CD4-positive, alpha-beta T cell treated with Interleukin-17A for 1 hour (primary cell): Measurements from ENCODE around the gene CTDP1.
"Not testable (repeated sequence)": the region's sequence is repeated elsewhere in the genome, so short reads cannot be mapped to it uniquely, and the experiment has no call there.

Experiments
- DNase-seq: peaks from one replicate; pipeline ENCODE4 v3.0.0-alpha.2; 2020

The CTDP1 gene

GRCh38 chr18:79747156-79747845, 67.7 kb downstream of the CTDP1 start:
- DNase-seq, result no peak

GRCh38 chr18:79748321-79749180, 68.9 kb downstream of the CTDP1 start:
- no peak for DNase-seq

- DNase-seq, result no peak
Measured at GRCh38 chr18:79749251-79750191, 69.9 kb downstream of the CTDP1 start.

GRCh38 chr18:79750980-79751571, 71.5 kb downstream of the CTDP1 start:
- DNase-seq, result no peak

- not testable (repeated sequence) for DNase-seq
Measured at GRCh38 chr18:79751918-79752578, 72.4 kb downstream of the CTDP1 start.

- DNase-seq, result not testable (repeated sequence)
Measured at GRCh38 chr18:79752946-79753345, 73.3 kb downstream of the CTDP1 start.

- DNase-seq, result no peak
Measured at GRCh38 chr18:79753391-79753851, 73.8 kb downstream of the CTDP1 start.

- DNase-seq, result no peak
Measured at GRCh38 chr18:79754022-79754761, 74.6 kb downstream of the CTDP1 start.

GRCh38 chr18:79754831-79755351, 75.3 kb downstream of the CTDP1 start:
- no peak for DNase-seq

- no peak for DNase-seq
Measured at GRCh38 chr18:79755496-79756142, 76.0 kb downstream of the CTDP1 start.

GRCh38 chr18:79756143-79756500, 76.5 kb downstream of the CTDP1 start:
- DNase-seq, result no peak

- no peak for DNase-seq
Measured at GRCh38 chr18:79756826-79757225, 77.2 kb downstream of the CTDP1 start.

GRCh38 chr18:79760348-79760747, 80.7 kb downstream of the CTDP1 start:
- DNase-seq, result no peak

GRCh38 chr18:79760881-79761280, 81.3 kb downstream of the CTDP1 start:
- no peak for DNase-seq

- DNase-seq, result no peak
Measured at GRCh38 chr18:79763407-79763806, 83.8 kb downstream of the CTDP1 start.

- no peak for DNase-seq
Measured at GRCh38 chr18:79764131-79764530, 84.5 kb downstream of the CTDP1 start.

GRCh38 chr18:79765491-79766245, 86.1 kb downstream of the CTDP1 start:
- DNase-seq, result no peak

GRCh38 chr18:79766308-79766707, 86.7 kb downstream of the CTDP1 start:
- DNase-seq, result no peak

- no peak for DNase-seq
Measured at GRCh38 chr18:79768745-79769144, 89.1 kb downstream of the CTDP1 start.
